Progenitor cell of endocrine pancreas (in vitro differentiated cells): ENCODE measurements around the gene HSPB6. TPM values are rescaled to one million over a fixed set of nuclear protein-coding genes. Genes with fewer than 3 reads are reported as not detected.
A peak's percentile ranks its signal among the peaks of the same experiment; 100 is the strongest.

Experiments used
- DNase-seq: peaks from one replicate; pipeline ENCODE4 v3.0.0; 2021; ENCODE audit warnings: low spot score; ENCODE audit not compliant: unreplicated experiment
- H3K27ac Mint-ChIP-seq: 2 replicates; pipeline ENCODE4 v1.8.0; 2021; ENCODE audit warnings: mild to moderate bottlenecking, moderate library complexity, mixed read lengths
- H3K27me3 Mint-ChIP-seq: 2 replicates; pipeline ENCODE4 v1.8.0; 2021; ENCODE audit warnings: mixed read lengths
- H3K36me3 Mint-ChIP-seq: 2 replicates; pipeline ENCODE4 v1.8.0; 2022; ENCODE audit warnings: mixed read lengths; ENCODE audit not compliant: insufficient read depth
- H3K4me1 Mint-ChIP-seq: 2 replicates; pipeline ENCODE4 v1.8.0; 2021; ENCODE audit warnings: low read depth, mixed read lengths
- H3K4me3 Mint-ChIP-seq: 2 replicates; pipeline ENCODE4 v1.8.0; 2021; ENCODE audit warnings: low read depth, mild to moderate bottlenecking, moderate library complexity, mixed read lengths
- H3K9me3 Mint-ChIP-seq: 2 replicates; pipeline ENCODE4 v1.8.0; 2021; ENCODE audit warnings: low read depth, mixed read lengths
- long read RNA-seq: library from polyadenylated mRNA; unstranded; transcript quantifications from one replicate; pipeline ENCODE4 v2.0.0, GENCODE V29; 2020
- total RNA-seq: library from RNA; stranded (reverse); gene quantifications from 2 replicates; pipeline ENCODE4 v1.2.1, GENCODE V29; 2021
- TF ChIP-seq, protein P1 (sequence below): fragments of 200-600 bp; sonication (generic); IDR thresholded peaks from one replicate; pipeline ENCODE4 v1.5.0; 2021; ENCODE audit warnings: antibody characterized with exemption, mild to moderate bottlenecking; ENCODE audit not compliant: unreplicated experiment

The HSPB6 gene
- total RNA-seq = 0.33 TPM in 1 of 2 replicates, not detected in the other
- long read RNA-seq = 0 reads

- H3K27me3 Mint-ChIP-seq = peaks cover 20% of the 10 kb centered on the region
- H3K4me3 Mint-ChIP-seq = peak within 1 kb of the TSS; percentile 94
- peaks cover 13% of the 10 kb centered on the region for H3K36me3 Mint-ChIP-seq
- no peak for DNase-seq
- H3K27ac Mint-ChIP-seq = peak within 1 kb of the TSS; percentile 91
- peaks cover 12% of the 10 kb centered on the region for H3K4me1 Mint-ChIP-seq
- no peaks in the 10 kb centered on the region for H3K9me3 Mint-ChIP-seq
- TF ChIP-seq, protein P1, sequence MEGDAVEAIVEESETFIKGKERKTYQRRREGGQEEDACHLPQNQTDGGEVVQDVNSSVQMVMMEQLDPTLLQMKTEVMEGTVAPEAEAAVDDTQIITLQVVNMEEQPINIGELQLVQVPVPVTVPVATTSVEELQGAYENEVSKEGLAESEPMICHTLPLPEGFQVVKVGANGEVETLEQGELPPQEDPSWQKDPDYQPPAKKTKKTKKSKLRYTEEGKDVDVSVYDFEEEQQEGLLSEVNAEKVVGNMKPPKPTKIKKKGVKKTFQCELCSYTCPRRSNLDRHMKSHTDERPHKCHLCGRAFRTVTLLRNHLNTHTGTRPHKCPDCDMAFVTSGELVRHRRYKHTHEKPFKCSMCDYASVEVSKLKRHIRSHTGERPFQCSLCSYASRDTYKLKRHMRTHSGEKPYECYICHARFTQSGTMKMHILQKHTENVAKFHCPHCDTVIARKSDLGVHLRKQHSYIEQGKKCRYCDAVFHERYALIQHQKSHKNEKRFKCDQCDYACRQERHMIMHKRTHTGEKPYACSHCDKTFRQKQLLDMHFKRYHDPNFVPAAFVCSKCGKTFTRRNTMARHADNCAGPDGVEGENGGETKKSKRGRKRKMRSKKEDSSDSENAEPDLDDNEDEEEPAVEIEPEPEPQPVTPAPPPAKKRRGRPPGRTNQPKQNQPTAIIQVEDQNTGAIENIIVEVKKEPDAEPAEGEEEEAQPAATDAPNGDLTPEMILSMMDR = no peak
Measured at GRCh38 chr19:35756377-35757230, at the start of gene HSPB6. Gene HSPB6, minus strand, starts transcription at chr19:35757029. Its CDS starts 21 bp downstream, at chr19:35757008.

DNA sequence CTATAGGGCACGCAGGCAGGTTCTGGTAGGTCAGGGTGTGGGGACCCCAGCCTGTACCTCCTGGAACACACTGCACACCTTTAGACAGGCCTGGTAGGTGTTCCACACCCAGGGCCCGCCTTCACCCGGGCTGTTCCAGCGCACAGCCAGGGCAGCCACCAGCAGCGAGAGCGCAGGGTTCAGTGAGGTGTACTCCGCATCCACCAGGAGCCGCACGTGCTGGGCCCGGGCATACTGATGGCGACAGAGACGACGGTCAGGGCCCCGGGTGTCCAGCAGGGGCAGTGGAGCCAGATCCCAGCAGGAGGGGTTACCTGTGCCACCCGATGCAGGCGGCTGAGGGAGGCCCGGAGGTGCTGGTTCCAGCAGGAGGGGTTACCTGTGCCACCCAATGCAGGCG, 49.8 kb upstream of the HSPB6 start:
- no peak for DNase-seq

DNA sequence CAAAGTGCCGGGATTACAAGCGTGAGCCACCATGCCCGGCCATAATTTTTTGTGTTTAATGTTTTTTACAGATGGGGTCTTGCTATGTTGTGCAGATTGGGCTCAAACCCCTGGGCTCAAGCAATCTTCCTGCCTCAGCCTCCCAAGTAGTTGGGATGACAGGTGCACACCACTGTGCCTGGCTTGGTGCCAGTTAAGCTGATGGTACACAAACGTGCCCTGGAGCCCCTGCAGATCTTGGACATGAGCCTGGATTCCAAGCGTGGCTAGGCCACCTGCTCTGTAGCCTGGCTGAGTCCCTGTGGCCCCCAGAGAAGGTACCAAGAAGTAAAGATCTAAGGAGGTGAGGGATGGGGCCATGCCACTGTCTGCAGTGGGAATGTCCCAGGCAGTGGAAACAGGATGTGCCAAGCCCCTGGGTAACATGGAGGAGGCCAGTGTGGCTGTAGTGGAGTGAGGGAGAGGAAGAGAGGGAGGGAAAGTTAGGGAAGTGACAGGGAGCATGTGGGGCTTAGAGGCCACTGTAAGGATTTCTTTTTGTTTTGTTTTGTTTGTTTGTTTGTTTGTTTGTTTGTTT, 48.8 kb upstream of the HSPB6 start:
- no peak overlapping the region for H3K4me3 Mint-ChIP-seq
- H3K36me3 Mint-ChIP-seq = no peaks in the 10 kb centered on the region
- TF ChIP-seq, protein P1 = no peak
- H3K27ac Mint-ChIP-seq = no peak overlapping the region
- no peaks in the 10 kb centered on the region for H3K4me1 Mint-ChIP-seq
- DNase-seq = no peak
- peaks cover 7% of the 10 kb centered on the region for H3K27me3 Mint-ChIP-seq
- no peaks in the 10 kb centered on the region for H3K9me3 Mint-ChIP-seq

More for the DNA sequence above, 49.8 kb upstream of the HSPB6 start:
- Mint-ChIP-seq H3K27me3 (peaks cover 10% of the 10 kb centered on the region), H3K4me1 (no peaks in the 10 kb centered on the region), H3K9me3 (no peaks in the 10 kb centered on the region), H3K36me3 (no peaks in the 10 kb centered on the region), H3K27ac (no peak overlapping the region), H3K4me3 (no peak overlapping the region)
- TF ChIP-seq, protein P1 = no peak

GRCh38 chr19:35801828-35802227, 45.0 kb upstream of the HSPB6 start:
- Mint-ChIP-seq H3K27me3 (peaks cover 15% of the 10 kb centered on the region), H3K27ac (no peak overlapping the region)
- DNase-seq = no peak

DNA sequence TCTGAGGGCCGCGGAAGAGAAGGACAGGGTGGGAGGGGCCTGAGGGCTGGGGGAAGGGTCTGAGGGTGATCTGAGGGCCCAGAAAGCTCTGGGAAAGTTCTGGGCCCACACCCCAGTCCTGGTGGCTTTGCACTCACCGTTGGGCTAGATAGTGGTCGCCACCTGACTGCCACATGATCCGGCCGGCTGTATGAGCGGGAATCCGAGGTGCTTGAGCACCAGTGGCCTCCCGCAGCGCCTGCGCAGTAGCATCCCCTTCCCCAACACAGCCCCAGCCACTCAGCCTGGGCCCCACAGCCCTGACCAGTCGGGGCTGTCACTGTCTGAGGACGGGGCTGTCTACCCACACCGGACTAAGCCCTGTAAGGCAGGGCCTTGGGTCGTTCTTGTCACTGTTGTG, 40.8 kb upstream of the HSPB6 start:
- TF ChIP-seq, protein P1 = no peak
- no peak for DNase-seq
- H3K9me3 Mint-ChIP-seq = no peaks in the 10 kb centered on the region
- H3K4me1 Mint-ChIP-seq = no peaks in the 10 kb centered on the region
- H3K27me3 Mint-ChIP-seq = peaks cover 33% of the 10 kb centered on the region
- no peak overlapping the region for H3K4me3 Mint-ChIP-seq
- H3K27ac Mint-ChIP-seq = no peak overlapping the region
- no peaks in the 10 kb centered on the region for H3K36me3 Mint-ChIP-seq

More at GRCh38 chr19:35801828-35802227, 45.0 kb upstream of the HSPB6 start:
- Mint-ChIP-seq H3K4me3 (no peak overlapping the region), H3K36me3 (no peaks in the 10 kb centered on the region), H3K9me3 (no peaks in the 10 kb centered on the region), H3K4me1 (no peaks in the 10 kb centered on the region)
- TF ChIP-seq, protein P1 = no peak
